K562 (cell line): Measurements from ENCODE around the gene DEFB113. TPM values are rescaled to one million over a fixed set of nuclear protein-coding genes. Genes with fewer than 3 reads are reported as not detected.

ENCODE experiments used
- BCOR ChIP-seq: fragments of 450-650 bp; IDR thresholded peaks from 2 replicates; pipeline ENCODE4 v1.6.1; 2016
- CSDE1 ChIP-seq, 2 experiments: fragments of 450-650 bp; IDR thresholded peaks; 2 replicates each; pipeline ENCODE4 v1.6.1; 2016; ENCODE audit warnings: mild to moderate bottlenecking in 1 of 2
- TRIM25 ChIP-seq: fragments of 450-650 bp; IDR thresholded peaks from 2 replicates; pipeline ENCODE4 v1.7.0; 2016; ENCODE audit warnings: borderline replicate concordance
- ZFP30 ChIP-seq: fragments of 250-450 bp; sonication (Bioruptor Pico); IDR thresholded peaks from 2 replicates; pipeline ENCODE4 v1.8.0; 2022; ENCODE audit warnings: moderate library complexity, mild to moderate bottlenecking, inconsistent platforms, borderline replicate concordance
- ZNF124 ChIP-seq: sonication (generic); formaldehyde crosslinking; IDR thresholded peaks from 2 replicates; pipeline ENCODE4 v1.8.1; 2022; ENCODE audit warnings: missing genetic modification reagents
- ZNF696 ChIP-seq: fragments of 250-450 bp; sonication (Bioruptor Pico); conservative IDR thresholded peaks from 2 replicates; pipeline ENCODE4 v1.4.0; 2020; ENCODE audit warnings: mild to moderate bottlenecking, moderate library complexity
- ZNF785 ChIP-seq: fragments of 250-450 bp; sonication (Bioruptor Pico); IDR thresholded peaks from 2 replicates; pipeline ENCODE4 v1.4.0; 2020; ENCODE audit warnings: mild to moderate bottlenecking
- polyA plus RNA-seq, 8 experiments: library from polyadenylated mRNA; depleted of rRNA in 4 of 8; stranded (reverse) in 5 of 8; unstranded in 3 of 8; fragments of >200 nt; fragmentation: Nextera tagmentation in 2 of 8; fragmentation: Illumina TruSeq in 1 of 8; extraction: Ambion mirVana in 2 of 8; extraction: Trizol in 1 of 8; gene quantifications; 2 replicates each; pipeline versions ENCODE4 v1.2.1 to v1.2.3, GENCODE V29; 2011 to 2014; ENCODE audit warnings: inconsistent platforms in 1 of 8, missing spikeins in 1 of 8
- total RNA-seq, 7 experiments: library from RNA; depleted of rRNA in 6 of 7; stranded (reverse); fragments of >200 nt in 6 of 7; fragmentation: Illumina TruSeq in 2 of 7; extraction: Trizol in 2 of 7; gene quantifications; 2 replicates each; pipeline versions ENCODE4 v1.2.1 to v1.2.3, GENCODE V29; 2011 to 2021; ENCODE audit warnings: low replicate concordance in 1 of 7
- TF ChIP-seq, protein P1 (sequence below): fragments of 200-800 bp; sonication (Bioruptor generic); IDR thresholded peaks from 2 replicates; pipeline ENCODE4 v1.6.1; 2017; ENCODE audit warnings: missing genetic modification characterization, missing compliant biosample characterization
- TF ChIP-seq, protein P2 (sequence below): conservative IDR thresholded peaks from 2 replicates; pipeline ENCODE4 v1.6.1; 2011; ENCODE audit warnings: low read depth, mild to moderate bottlenecking, low read length; ENCODE audit not compliant: control insufficient read depth

The DEFB113 gene
- total and polyA plus RNA-seq, 9 of the 15 experiments (the other 6 are each of a cell fraction or from before 2014, with no cell fraction given), result not detected

DNA sequence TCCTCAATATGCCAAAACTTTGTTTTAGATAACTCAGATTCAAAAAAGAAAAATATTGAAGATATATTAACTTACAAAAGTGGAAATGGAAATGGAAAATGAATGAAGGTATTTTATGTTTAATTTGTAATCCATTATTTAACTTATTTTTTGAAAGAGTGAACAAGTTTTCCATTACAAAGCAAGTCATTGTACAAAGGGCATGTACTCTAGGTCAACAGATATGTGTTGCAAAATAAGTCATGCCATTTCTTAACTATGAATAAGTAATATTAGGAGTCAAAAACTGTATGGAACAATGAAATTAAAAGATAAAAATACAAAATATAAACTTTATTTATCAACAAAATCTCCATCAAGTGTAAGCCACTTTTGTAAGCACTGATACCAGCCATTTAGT is 25.9 kb upstream of the DEFB113 start (continued):
- TF ChIP-seq, protein P1, sequence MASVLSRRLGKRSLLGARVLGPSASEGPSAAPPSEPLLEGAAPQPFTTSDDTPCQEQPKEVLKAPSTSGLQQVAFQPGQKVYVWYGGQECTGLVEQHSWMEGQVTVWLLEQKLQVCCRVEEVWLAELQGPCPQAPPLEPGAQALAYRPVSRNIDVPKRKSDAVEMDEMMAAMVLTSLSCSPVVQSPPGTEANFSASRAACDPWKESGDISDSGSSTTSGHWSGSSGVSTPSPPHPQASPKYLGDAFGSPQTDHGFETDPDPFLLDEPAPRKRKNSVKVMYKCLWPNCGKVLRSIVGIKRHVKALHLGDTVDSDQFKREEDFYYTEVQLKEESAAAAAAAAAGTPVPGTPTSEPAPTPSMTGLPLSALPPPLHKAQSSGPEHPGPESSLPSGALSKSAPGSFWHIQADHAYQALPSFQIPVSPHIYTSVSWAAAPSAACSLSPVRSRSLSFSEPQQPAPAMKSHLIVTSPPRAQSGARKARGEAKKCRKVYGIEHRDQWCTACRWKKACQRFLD (CRISPR knock-in tag), result no peak
- TF ChIP-seq, protein P2, sequence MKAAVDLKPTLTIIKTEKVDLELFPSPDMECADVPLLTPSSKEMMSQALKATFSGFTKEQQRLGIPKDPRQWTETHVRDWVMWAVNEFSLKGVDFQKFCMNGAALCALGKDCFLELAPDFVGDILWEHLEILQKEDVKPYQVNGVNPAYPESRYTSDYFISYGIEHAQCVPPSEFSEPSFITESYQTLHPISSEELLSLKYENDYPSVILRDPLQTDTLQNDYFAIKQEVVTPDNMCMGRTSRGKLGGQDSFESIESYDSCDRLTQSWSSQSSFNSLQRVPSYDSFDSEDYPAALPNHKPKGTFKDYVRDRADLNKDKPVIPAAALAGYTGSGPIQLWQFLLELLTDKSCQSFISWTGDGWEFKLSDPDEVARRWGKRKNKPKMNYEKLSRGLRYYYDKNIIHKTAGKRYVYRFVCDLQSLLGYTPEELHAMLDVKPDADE, result no peak
- TF ChIP-seq ZNF785 (CRISPR knock-in tag) (no peak), TRIM25 (no peak), ZNF696 (CRISPR knock-in tag) (no peak), ZNF124 (CRISPR knock-in tag) (no peak), CSDE1 (IDR thresholded peaks at IDR 0.05) (no peak), ZFP30 (CRISPR knock-in tag) (no peak), BCOR (no peak)
